CD4-positive, alpha-beta T cell (primary cell): ENCODE measurements around the gene IQSEC2. TPM values are rescaled to one million over a fixed set of nuclear protein-coding genes. Genes with fewer than 3 reads are reported as not detected.

Experiments
- ATAC-seq: fragments of 200-7000 bp; cut with Tn5 transposase; one replicate; pipeline ENCODE4 v1.10.0; 2022; ENCODE audit warnings: mild to moderate bottlenecking; ENCODE audit not compliant: poor library complexity
- CTCF ChIA-PET: fragments of 350-600 bp; sonication (Branson Sonifier 250); formaldehyde crosslinking; loops from one replicate; lab custom pipeline; 2021; ENCODE audit warnings: antibody characterized with exemption, inconsistent platforms; lab: Charles Lee
- POLR2A ChIA-PET: fragments of 350-600 bp; sonication (Branson Sonifier 250); formaldehyde crosslinking; loops from one replicate; lab custom pipeline; 2021; ENCODE audit warnings: antibody characterized with exemption, inconsistent platforms; lab: Charles Lee
- DNase-seq, 14 experiments: peaks; one replicate each; pipeline ENCODE4 v3.0.0-alpha.2; 2013 to 2020; ENCODE audit warnings: mixed read lengths in 2 of 14
- H3K27ac ChIP-seq, 2 donors: one replicate each; pipeline versions ENCODE4 v1.5.1 to v1.7.0; 2013; ENCODE audit warnings: low read length in 2 of 2, low read depth in 1 of 2, mild to moderate bottlenecking in 1 of 2
- H3K27me3 ChIP-seq, 2 experiments: 1 replicate in 1 of 2; 2 replicates in 1 of 2; pipeline versions ENCODE4 v1.6.1 to v1.7.0; 2013; ENCODE audit warnings: low read length in 2 of 2, control low read depth in 1 of 2, mild to moderate bottlenecking in 1 of 2, moderate library complexity in 1 of 2; ENCODE audit not compliant: insufficient read depth in 2 of 2, control insufficient read depth in 1 of 2
- H3K36me3 ChIP-seq: one replicate; pipeline ENCODE4 v1.6.1; 2013; ENCODE audit warnings: low read length, control low read depth; ENCODE audit not compliant: insufficient read depth
- H3K4me1 ChIP-seq: one replicate; pipeline ENCODE4 v1.6.1; 2013; ENCODE audit warnings: low read length, control low read depth; ENCODE audit not compliant: insufficient read depth
- H3K4me3 ChIP-seq: one replicate; pipeline ENCODE4 v1.5.1; 2013; ENCODE audit warnings: mild to moderate bottlenecking, low read length, moderate library complexity
- H3K9me3 ChIP-seq, 2 experiments: 1 replicate in 1 of 2; 2 replicates in 1 of 2; pipeline versions ENCODE4 v1.6.1 to v1.7.0; 2013; ENCODE audit warnings: low read length in 2 of 2, mild to moderate bottlenecking in 2 of 2, control low read depth in 1 of 2, moderate library complexity in 1 of 2; ENCODE audit not compliant: control insufficient read depth in 1 of 2, insufficient read depth in 1 of 2
- H3K27ac Mint-ChIP-seq: one replicate; pipeline ENCODE4 v1.8.0; 2020; ENCODE audit warnings: mixed read lengths
- H3K27me3 Mint-ChIP-seq: one replicate; pipeline ENCODE4 v1.8.0; 2021; ENCODE audit warnings: mixed read lengths
- H3K36me3 Mint-ChIP-seq: one replicate; pipeline ENCODE4 v1.8.0; 2021; ENCODE audit warnings: low read depth, mixed read lengths
- H3K4me1 Mint-ChIP-seq: one replicate; pipeline ENCODE4 v1.8.0; 2021; ENCODE audit warnings: low read depth, mixed read lengths
- H3K4me3 Mint-ChIP-seq: one replicate; pipeline ENCODE4 v1.8.0; 2020; ENCODE audit warnings: mild to moderate bottlenecking, mixed read lengths
- H3K9me3 Mint-ChIP-seq: one replicate; pipeline ENCODE4 v1.8.0; 2020; ENCODE audit warnings: mixed read lengths
- CTCF ChIP-seq: fragments of 200-600 bp; IDR thresholded peaks from one replicate; pipeline ENCODE4 v1.8.0; 2022; ENCODE audit warnings: antibody characterized with exemption, mild to moderate bottlenecking
- intact Hi-C, 2 experiments: fragments of 100-400 bp; cut with DNase I in 1 of 2; cut with micrococcal nuclease in 1 of 2; formaldehyde crosslinking; loops; one replicate each; pipeline versions ENCODE4 v1.15.1 to v1.9.0; 2023 to 2025; cut with DNase I, micrococcal nuclease
- total RNA-seq, 174 experiments: library from RNA in 2 of 174; stranded (reverse) in 2 of 174; gene quantifications; one replicate each; pipeline ENCODE4 v1.2.3 and lab custom pipeline; 2021 to 2026

The IQSEC2 gene
- total RNA-seq, 2 experiments from 2014 or later, result 0.85 to 2.2 TPM

- Histone ChIP-seq H3K4me1 (peaks cover 29% of the 10 kb centered on the region), H3K9me3 (no peaks in the 10 kb centered on the region), H3K4me3 (no peak overlapping the region), H3K27ac (no peak overlapping the region), H3K36me3 (no peaks in the 10 kb centered on the region), H3K27me3 (no peaks in the 10 kb centered on the region)
- CTCF ChIA-PET, result no interaction called here
- Mint-ChIP-seq H3K9me3 (no peaks in the 10 kb centered on the region), H3K36me3 (no peaks in the 10 kb centered on the region), H3K4me3 (no peak overlapping the region), H3K27ac (no peak overlapping the region), H3K4me1 (peaks cover 21% of the 10 kb centered on the region), H3K27me3 (no peaks in the 10 kb centered on the region)
- no peak for TF ChIP-seq CTCF
- DNase-seq (no peak), ATAC-seq (no peak)
- POLR2A ChIA-PET, result interaction anchor here (0.8 kb wide), 1 partner anchor 58 kb away, joined by 3 read pairs; the partner anchor contains the start of gene KDM5C
- intact Hi-C loops, result loop anchor here in 1 of 2 experiments (10.0 kb wide), 1 partner anchor 152 kb away; the partner anchor contains the start of gene HSD17B10
Measured at GRCh38 chrX:53283099-53283498, 1.7 kb upstream of the IQSEC2 start.

- intact Hi-C loops, result loop anchor here in 1 of 2 experiments (10.0 kb wide), 1 partner anchor 153 kb away; the partner anchor contains the start of gene HSD17B10
- Mint-ChIP-seq H3K4me1 (peaks cover 12% of the 10 kb centered on the region), H3K27me3 (no peaks in the 10 kb centered on the region), H3K4me3 (no peak overlapping the region), H3K36me3 (no peaks in the 10 kb centered on the region), H3K9me3 (no peaks in the 10 kb centered on the region), H3K27ac (no peak overlapping the region)
- DNase-seq (no peak), ATAC-seq (no peak)
- H3K4me3 ChIP-seq, result no peak overlapping the region
- ChIA-PET CTCF (no interaction called here), POLR2A (no interaction called here)
- peaks cover 19% of the 10 kb centered on the region for H3K4me1 ChIP-seq
- H3K9me3 ChIP-seq, result no peaks in the 10 kb centered on the region
- H3K27ac ChIP-seq, result no peak overlapping the region
- H3K27me3 ChIP-seq, result no peaks in the 10 kb centered on the region
- no peaks in the 10 kb centered on the region for H3K36me3 ChIP-seq
- no peak for TF ChIP-seq CTCF
Measured at GRCh38 chrX:53281963-53282695, 745 bp upstream of the IQSEC2 start.

- intact Hi-C loops, result loop anchor here in 1 of 2 experiments (10.0 kb wide), 1 partner anchor 154 kb away; the partner anchor contains the start of gene HSD17B10
- Mint-ChIP-seq H3K9me3 (no peaks in the 10 kb centered on the region), H3K27me3 (no peaks in the 10 kb centered on the region), H3K36me3 (no peaks in the 10 kb centered on the region), H3K4me3 (no peak overlapping the region), H3K27ac (no peak overlapping the region), H3K4me1 (peaks cover 9% of the 10 kb centered on the region)
- ATAC-seq, result no peak
- Histone ChIP-seq H3K9me3 (no peaks in the 10 kb centered on the region), H3K4me3 (no peak overlapping the region), H3K4me1 (peaks cover 15% of the 10 kb centered on the region), H3K27ac (no peak overlapping the region), H3K27me3 (no peaks in the 10 kb centered on the region), H3K36me3 (no peaks in the 10 kb centered on the region)
- POLR2A ChIA-PET, result no interaction called here
- CTCF ChIA-PET, result no interaction called here
- DNase-seq, result no peak
- no peak for TF ChIP-seq CTCF
Measured at GRCh38 chrX:53280331-53281320, 758 bp downstream of the IQSEC2 start.
